Measurements from ENCODE around the gene GPRIN1.

DNA sequence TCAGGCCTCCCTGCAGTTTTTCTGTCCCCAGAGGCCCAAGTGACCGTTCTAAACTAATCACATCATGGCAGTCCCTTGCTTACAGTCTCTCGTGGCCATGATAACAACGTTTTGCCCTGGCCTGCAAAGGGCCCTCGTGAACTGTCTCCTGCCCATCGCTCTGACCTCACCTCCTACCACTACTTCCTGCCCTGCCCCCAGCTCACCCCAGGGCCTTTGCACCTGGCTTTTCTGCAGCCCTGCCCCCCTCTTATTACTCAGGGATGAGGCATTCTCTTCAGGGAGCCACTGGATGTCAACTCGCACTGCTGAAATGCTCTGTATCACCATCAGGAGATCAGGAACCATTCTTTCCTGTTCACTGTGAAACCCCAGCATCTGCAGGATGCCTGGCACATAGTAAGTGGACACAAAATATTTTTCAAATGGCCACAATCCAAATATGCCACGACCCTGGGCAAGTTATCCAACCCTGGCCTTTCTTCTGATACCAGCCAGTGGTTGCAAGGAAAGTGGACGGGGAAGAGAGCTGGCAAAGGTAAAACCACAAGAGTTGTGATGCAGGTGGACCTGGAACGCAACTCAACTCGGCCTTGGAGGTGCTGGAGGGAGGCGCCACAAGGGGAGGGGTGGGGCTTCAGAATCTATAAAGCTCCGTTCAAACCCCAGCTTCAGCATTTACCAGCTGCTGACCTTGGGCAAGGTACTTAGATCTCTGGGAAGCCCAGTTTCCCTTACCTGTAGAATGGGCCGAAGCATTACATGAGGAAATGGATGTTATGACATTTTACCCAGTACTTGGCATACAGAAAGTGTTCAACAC lies 18.7 kb upstream of the GPRIN1 start:
- no peak for TF ChIP-seq POLR2A (IDR thresholded peaks at IDR 0.05)
- TF ChIP-seq, protein P1, sequence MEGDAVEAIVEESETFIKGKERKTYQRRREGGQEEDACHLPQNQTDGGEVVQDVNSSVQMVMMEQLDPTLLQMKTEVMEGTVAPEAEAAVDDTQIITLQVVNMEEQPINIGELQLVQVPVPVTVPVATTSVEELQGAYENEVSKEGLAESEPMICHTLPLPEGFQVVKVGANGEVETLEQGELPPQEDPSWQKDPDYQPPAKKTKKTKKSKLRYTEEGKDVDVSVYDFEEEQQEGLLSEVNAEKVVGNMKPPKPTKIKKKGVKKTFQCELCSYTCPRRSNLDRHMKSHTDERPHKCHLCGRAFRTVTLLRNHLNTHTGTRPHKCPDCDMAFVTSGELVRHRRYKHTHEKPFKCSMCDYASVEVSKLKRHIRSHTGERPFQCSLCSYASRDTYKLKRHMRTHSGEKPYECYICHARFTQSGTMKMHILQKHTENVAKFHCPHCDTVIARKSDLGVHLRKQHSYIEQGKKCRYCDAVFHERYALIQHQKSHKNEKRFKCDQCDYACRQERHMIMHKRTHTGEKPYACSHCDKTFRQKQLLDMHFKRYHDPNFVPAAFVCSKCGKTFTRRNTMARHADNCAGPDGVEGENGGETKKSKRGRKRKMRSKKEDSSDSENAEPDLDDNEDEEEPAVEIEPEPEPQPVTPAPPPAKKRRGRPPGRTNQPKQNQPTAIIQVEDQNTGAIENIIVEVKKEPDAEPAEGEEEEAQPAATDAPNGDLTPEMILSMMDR (IDR thresholded peaks at IDR 0.05): no peak

All from breast epithelium (tissue), 3 donors.